KG1 (cell line): Measurements from ENCODE around the gene STRIP1.

Source experiments
- DNase-seq: peaks from one replicate; lab custom pipeline; 2025; lab: John Stamatoyannopoulos, UW

STRIP1 gene

DNA sequence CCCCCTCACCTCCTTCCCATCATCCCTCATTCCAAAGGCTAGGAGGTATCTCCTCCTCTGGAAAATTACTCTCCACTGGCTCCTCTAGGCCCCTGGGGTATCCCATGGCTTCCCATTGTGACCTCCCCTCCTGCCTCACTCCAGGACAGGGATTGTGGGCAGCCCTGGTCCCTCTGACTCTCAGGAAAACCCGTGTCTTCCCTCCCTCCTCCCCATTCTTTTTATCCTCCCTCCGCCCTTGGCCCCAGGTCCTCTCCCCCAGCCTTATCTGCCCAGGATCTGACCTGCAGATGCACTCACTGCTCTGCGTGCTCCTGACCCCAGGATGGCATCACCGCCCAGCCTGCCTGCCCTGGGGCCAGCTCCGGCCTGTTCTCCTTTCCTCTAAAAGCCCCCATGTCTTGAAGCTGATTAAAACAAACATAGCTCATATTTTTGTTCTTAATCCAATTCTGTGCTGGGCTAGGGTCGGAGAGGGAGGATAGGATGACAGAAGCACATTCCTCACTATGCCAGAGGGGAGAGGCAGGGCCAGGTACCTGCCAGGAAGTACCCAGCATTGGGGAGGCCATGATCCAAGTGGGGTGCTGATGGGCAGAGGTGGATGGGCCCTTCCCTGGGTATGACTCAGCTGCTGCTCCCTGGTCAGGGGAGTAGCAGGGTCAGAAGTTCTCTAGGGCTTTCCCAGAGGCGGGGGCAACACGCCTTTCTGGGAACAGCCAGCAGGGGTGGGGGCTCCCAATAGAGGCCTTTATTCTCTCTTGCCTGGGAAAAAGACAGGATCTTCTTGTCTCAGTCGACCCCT lies 64.0 kb downstream of the STRIP1 start:
- no peak for DNase-seq

DNA sequence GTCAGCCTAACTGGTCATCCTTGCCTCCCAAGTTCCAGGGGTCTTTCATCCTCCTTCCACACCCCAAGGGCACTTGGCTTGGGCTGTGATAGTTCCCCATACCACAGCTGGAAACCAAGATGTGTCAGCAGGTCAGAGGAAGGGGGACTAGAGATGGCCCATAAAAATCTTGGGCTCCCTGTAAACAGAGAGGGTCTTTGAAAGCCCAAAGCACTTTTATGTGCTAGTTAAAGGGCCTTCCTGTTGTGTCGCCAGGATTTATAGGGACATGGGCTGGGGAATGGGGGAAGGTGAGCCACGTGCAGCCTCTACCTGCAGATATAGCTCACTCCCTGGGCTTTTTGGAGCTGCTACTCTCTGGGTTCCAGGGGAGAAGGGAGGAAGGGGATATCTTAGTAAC lies 65.9 kb downstream of the STRIP1 start:
- no peak for DNase-seq

DNA sequence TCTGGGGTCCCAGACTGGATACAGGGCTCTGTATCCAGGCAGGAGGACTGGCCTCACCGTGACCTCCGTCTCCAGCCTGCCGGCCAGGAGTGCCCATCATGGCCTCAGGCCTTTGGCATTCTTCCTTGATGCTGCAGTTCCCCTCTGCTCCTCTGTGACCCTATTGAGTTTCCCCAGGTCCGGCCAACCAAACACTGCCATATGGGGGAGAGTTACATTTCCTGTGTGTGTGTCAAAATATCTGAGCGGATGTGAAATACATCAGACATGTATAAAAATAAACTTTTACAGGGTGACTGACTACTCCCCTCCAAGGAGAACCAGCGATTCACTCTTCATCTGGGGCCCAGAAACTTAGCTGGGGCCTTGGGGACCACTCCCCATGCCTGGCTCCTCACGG lies 67.7 kb downstream of the STRIP1 start:
- DNase-seq: no peak
